Spleen (tissue), 11 donors: ENCODE measurements around the gene POMT1. TPM values are rescaled to one million over a fixed set of nuclear protein-coding genes. Genes with fewer than 3 reads are reported as not detected.

ENCODE experiments used
- DNase-seq: peaks from one replicate; pipeline ENCODE4 v3.0.0-alpha.2; 2020
- H3K27ac ChIP-seq, 8 donors: fragments of 200-600 bp; sonication (generic) in 7 of 8; 1 replicate in 4 of 8; 2 replicates in 4 of 8; pipeline versions ENCODE4 v1.5.0 to v1.8.0; 2016 to 2021; ENCODE audit warnings: inconsistent platforms in 4 of 8, mild to moderate bottlenecking in 4 of 8, moderate library complexity in 1 of 8
- H3K27me3 ChIP-seq, 7 donors: fragments of 200-600 bp; sonication (generic) in 6 of 7; replicated peaks in 1 of 7; 1 replicate in 4 of 7; 2 replicates in 3 of 7; pipeline versions ENCODE4 v1.5.0 to v1.8.0; 2016 to 2021; ENCODE audit warnings: inconsistent platforms in 3 of 7, mild to moderate bottlenecking in 1 of 7
- H3K36me3 ChIP-seq, 6 donors: fragments of 200-600 bp; sonication (generic) in 5 of 6; 1 replicate in 4 of 6; 2 replicates in 2 of 6; pipeline versions ENCODE4 v1.5.0 to v1.8.0; 2016 to 2021; ENCODE audit warnings: inconsistent platforms in 2 of 6
- H3K4me1 ChIP-seq, 6 donors: fragments of 200-600 bp; sonication (generic) in 5 of 6; 1 replicate in 3 of 6; 2 replicates in 3 of 6; pipeline versions ENCODE4 v1.5.0 to v1.8.0; 2016 to 2021; ENCODE audit warnings: inconsistent platforms in 3 of 6
- H3K4me3 ChIP-seq, 8 donors: fragments of 200-600 bp; sonication (generic) in 7 of 8; 1 replicate in 4 of 8; 2 replicates in 4 of 8; pipeline versions ENCODE4 v1.5.0 to v1.8.0; 2016 to 2021; ENCODE audit warnings: inconsistent platforms in 4 of 8, mild to moderate bottlenecking in 4 of 8, moderate library complexity in 2 of 8
- H3K9me3 ChIP-seq, 8 donors: fragments of 200-600 bp; sonication (generic) in 7 of 8; 1 replicate in 4 of 8; 2 replicates in 4 of 8; pipeline versions ENCODE4 v1.5.0 to v1.8.0; 2016 to 2021; ENCODE audit warnings: inconsistent platforms in 4 of 8
- POLR2A ChIP-seq, 3 donors: fragments of 450-650 bp; IDR thresholded peaks; one replicate each; pipeline ENCODE4 v1.5.1; 2017; ENCODE audit warnings: antibody characterized with exemption in 3 of 3, mild to moderate bottlenecking in 1 of 3
- POLR2AphosphoS5 ChIP-seq, 3 donors: sonication (generic); formaldehyde crosslinking; IDR thresholded peaks; one replicate each; pipeline ENCODE4 v1.5.1; 2017; ENCODE audit warnings: antibody characterized with exemption in 3 of 3
- WGBS, 5 donors: extraction: QIAGEN DNeasy Blood & Tissue Kit in 3 of 5; methylation state at CpG; one replicate each; pipeline versions ENCODE4 v1.1.5 to v1.1.7; 2013 to 2018; 5-methylcytosine and 5-hydroxymethylcytosine counted together
- intact Hi-C: fragments of 100-400 bp; cut with DNase I; formaldehyde crosslinking; loops from one replicate; pipeline ENCODE4 v1.15.0; 2023; ENCODE audit warnings: low total_unique reads
- polyA plus RNA-seq, 3 donors: library from polyadenylated mRNA; stranded (reverse); fragments of 200-250 nt; gene quantifications; one replicate each; pipeline ENCODE4 v1.2.1, GENCODE V29; 2013
- total RNA-seq, 7 donors: library from RNA; depleted of rRNA in 3 of 7; stranded (reverse); fragments of >200 nt in 3 of 7; fragmentation: NEBNext Ultra II Directional in 4 of 7; extraction: Animal tissue kit (Norgen Biotek cat#: 25700) in 4 of 7; gene quantifications; one replicate each; pipeline versions ENCODE4 v1.1.0 to v1.2.1, GENCODE V29; 2016 to 2021
- TF ChIP-seq, protein P1 (sequence below), 11 experiments: fragments of 200-600 bp in 7 of 11; fragments of 450-650 bp in 4 of 11; sonication (generic) in 4 of 11; IDR thresholded peaks in 8 of 11; conservative IDR thresholded peaks in 3 of 11; 1 replicate in 7 of 11; 2 replicates in 4 of 11; pipeline versions ENCODE4 v1.4.0 to v1.8.0; 2016 to 2021; ENCODE audit warnings: antibody characterized with exemption in 11 of 11, inconsistent platforms in 4 of 11, mild to moderate bottlenecking in 1 of 11
- donor health status: healthy with polysubstance abuse.
- donor health status: DM: no; HTN: no; CAD: no; lungs with moderate emphysema.
- donor health status: DM: no; HTN: no; CAD: no.
- donor health status: Bipolar disorder and iron deficiency.
- donor health status: healthy.
- donor health status: DM: no; HTN: no; CAD: no.
- donor health status: DM: yes; HTN: yes; CAD: no.

The POMT1 gene
- total and polyA plus RNA-seq, 10 donors = 20.4 to 66.5 (median 32.3) TPM

DNA sequence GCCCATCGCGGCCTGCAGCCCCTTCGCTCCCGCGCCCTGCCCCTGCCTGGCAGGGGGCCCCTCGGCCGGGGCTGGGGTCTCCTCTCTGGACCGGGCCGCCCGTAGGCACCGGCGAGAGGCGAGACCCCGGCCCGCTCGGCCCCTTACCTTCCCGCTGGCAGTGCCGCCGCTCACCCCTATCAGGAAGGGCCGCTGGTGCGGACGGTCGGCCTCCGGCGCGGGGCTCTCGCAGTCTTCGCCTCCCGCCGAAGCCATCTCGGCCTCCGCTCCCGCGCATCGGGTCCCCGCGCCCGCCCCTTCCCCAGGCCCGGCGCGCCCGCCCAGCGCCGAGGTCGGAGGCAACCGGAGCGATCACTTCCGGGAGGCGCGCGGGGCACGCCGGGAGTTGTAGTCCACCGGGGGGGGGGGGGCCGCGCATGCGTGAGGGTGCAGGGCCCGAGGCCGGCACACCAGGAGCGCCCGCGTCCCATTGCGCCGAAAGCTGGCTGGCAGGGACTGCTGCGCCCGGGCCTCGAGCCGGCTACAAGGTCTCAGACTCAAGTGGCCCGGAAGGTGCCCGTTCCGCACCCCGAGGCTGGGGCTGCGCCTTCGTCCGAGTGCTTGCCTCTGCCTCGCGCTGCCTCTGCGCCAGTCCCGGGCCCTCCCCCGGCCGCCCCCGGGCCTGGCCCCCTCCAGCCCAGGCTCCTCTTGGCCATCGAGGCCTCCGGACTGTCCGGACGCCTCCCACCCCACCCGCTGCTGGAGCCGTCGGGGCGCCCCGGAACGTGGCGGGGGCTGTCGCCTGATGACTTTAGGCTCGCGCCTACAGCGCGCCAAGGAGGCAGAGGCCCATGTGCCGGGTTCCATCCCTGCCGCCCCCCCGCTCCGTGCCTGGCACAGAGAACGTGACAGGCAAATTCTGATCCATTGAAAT is 28.5 kb downstream of the POMT1 start, which contains the start of gene UCK1:
Gene UCK1, minus strand, starts transcription at position 344 of the 913 bp plus-strand sequence. Its CDS starts 89 bp downstream, at position 255.
- no peaks in the 10 kb centered on the region for H3K27me3 ChIP-seq
- peaks cover 0 to 39% (median 34%) of the 10 kb centered on the region in 6 donors for H3K36me3 ChIP-seq
- peak within 1 kb of the TSS; percentile 78 to 99 (median 96) for H3K4me3 ChIP-seq
- DNase-seq = peak; percentile 93
- 2 to 12% (median 10%) methylated on average over 35 to 103 of the region's 103 CpGs; no CpG with 5 or more reads in 1 of the 5 donors for WGBS, 5 donors
- H3K27ac ChIP-seq = peak within 1 kb of the TSS; percentile 75 to 93 (median 84)
- H3K9me3 ChIP-seq = no peaks in the 10 kb centered on the region
- intact Hi-C loops = no loop called here
- H3K4me1 ChIP-seq = peaks cover 10 to 49% (median 27%) of the 10 kb centered on the region in 6 donors
- TF ChIP-seq POLR2A (IDR thresholded peaks at IDR 0.05) = peak in 2 of 3 donors; percentile 7 to 32
- peak; percentile 85 to 90 (median 88) for TF ChIP-seq POLR2AphosphoS5 (IDR thresholded peaks at IDR 0.05)
- TF ChIP-seq, protein P1, sequence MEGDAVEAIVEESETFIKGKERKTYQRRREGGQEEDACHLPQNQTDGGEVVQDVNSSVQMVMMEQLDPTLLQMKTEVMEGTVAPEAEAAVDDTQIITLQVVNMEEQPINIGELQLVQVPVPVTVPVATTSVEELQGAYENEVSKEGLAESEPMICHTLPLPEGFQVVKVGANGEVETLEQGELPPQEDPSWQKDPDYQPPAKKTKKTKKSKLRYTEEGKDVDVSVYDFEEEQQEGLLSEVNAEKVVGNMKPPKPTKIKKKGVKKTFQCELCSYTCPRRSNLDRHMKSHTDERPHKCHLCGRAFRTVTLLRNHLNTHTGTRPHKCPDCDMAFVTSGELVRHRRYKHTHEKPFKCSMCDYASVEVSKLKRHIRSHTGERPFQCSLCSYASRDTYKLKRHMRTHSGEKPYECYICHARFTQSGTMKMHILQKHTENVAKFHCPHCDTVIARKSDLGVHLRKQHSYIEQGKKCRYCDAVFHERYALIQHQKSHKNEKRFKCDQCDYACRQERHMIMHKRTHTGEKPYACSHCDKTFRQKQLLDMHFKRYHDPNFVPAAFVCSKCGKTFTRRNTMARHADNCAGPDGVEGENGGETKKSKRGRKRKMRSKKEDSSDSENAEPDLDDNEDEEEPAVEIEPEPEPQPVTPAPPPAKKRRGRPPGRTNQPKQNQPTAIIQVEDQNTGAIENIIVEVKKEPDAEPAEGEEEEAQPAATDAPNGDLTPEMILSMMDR (IDR thresholded peaks at IDR 0.05 in 8 of 11, conservative IDR thresholded peaks at IDR 0.05 in 3 of 11) = peak in 3 of 11 experiments; percentile 4 to 17 (median 7)

DNA sequence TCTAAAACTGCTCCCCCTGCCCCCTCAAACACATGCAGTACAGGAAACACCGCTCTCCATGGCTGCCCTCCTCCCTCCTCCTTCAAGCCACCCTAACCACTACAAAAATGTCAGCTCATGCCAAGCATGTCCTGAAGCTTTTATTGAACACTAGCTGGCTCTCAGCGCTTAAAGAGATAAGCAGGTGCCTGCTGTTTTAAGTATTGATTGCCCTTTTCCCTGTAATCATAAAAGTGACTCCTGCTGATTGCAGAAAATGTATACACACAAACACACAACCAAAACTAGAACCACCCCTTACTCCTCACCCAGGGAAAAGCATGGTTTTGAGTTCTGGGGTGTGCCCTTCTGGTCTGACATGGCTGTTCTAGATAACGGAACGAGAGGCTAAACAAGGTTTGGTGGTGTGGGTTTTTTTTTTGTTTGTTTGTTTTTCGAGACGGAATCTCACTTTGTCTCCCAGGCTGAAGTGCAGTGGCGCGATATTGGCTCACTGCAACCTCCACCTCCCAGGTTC is 32.1 kb downstream of the POMT1 start:
- no peak for DNase-seq
- intact Hi-C loops = no loop called here
- peaks cover 8 to 41% (median 21%) of the 10 kb centered on the region in 6 donors for H3K4me1 ChIP-seq
- no peak overlapping the region for H3K4me3 ChIP-seq
- 40 to 45% (median 44%) methylated on average over 8 of the region's 8 CpGs for WGBS, 5 donors
- no peak for TF ChIP-seq POLR2AphosphoS5 (IDR thresholded peaks at IDR 0.05)
- TF ChIP-seq POLR2A (IDR thresholded peaks at IDR 0.05) = no peak
- TF ChIP-seq, protein P1 (IDR thresholded peaks at IDR 0.05 in 8 of 11, conservative IDR thresholded peaks at IDR 0.05 in 3 of 11) = no peak
- H3K36me3 ChIP-seq = peaks cover 0 to 3% (median under 1%) of the 10 kb centered on the region in 6 donors
- no peaks in the 10 kb centered on the region for H3K27me3 ChIP-seq
- no peak overlapping the region for H3K27ac ChIP-seq
- no peaks in the 10 kb centered on the region for H3K9me3 ChIP-seq

DNA sequence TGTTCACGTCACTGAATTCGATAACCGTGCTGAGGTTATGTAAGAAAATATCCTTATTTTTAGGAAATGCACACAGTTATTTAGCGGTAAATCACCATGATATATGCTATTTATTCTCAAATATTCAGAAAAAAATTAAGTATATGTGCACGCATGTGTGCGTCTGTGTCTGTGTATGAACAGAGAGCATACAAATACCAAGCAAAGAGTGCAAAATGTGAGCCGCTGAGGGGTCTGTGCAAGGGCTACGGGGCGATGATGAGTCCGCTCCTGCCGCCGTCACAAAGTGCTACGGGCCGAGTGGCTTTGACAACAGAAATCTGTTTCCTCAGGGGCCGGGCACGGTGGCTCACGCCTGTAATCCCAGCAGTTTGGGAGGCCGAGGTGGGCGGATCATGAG is 35.2 kb downstream of the POMT1 start:
- DNase-seq = no peak
- TF ChIP-seq POLR2AphosphoS5 (IDR thresholded peaks at IDR 0.05) = no peak
- no peak for TF ChIP-seq POLR2A (IDR thresholded peaks at IDR 0.05)
- TF ChIP-seq, protein P1 (IDR thresholded peaks at IDR 0.05 in 8 of 11, conservative IDR thresholded peaks at IDR 0.05 in 3 of 11) = no peak
- Histone ChIP-seq H3K4me3 (no peak overlapping the region), H3K4me1 (peaks cover 0 to 26% (median 5%) of the 10 kb centered on the region in 6 donors), H3K27me3 (no peaks in the 10 kb centered on the region), H3K36me3 (no peaks in the 10 kb centered on the region), H3K9me3 (peaks cover 4 to 13% (median 11%) of the 10 kb centered on the region in 8 donors), H3K27ac (no peak overlapping the region)
- WGBS, 5 donors = 95 to 99% (median 96%) methylated on average over 19 of the region's 19 CpGs
- intact Hi-C loops = no loop called here
